Pancreas (tissue), 10 donors: Measurements from ENCODE around the gene HIC1. TPM values are rescaled to one million over a fixed set of nuclear protein-coding genes. Genes with fewer than 3 reads are reported as not detected.

Source experiments
- ATAC-seq, 4 donors: fragments of 200-7000 bp; cut with Tn5 transposase; one replicate each; pipeline versions ENCODE4 v1.8.0 to v1.9.1; 2020; ENCODE audit warnings: mild to moderate bottlenecking in 4 of 4, moderate library complexity in 4 of 4
- DNase-seq, 6 donors: peaks; one replicate each; pipeline ENCODE4 v3.0.0-alpha.2; 2020
- FAIRE-seq: peaks from 2 replicates; lab custom pipeline; 2012; peaks lifted over from hg19 to GRCh38; lab: Jason Lieb, UNC
- H3K27ac ChIP-seq, 4 donors: fragments of 200-600 bp; sonication (generic); 1 replicate in 3 of 4; 2 replicates in 1 of 4; pipeline versions ENCODE4 v1.5.0 to v1.8.0; 2020
- H3K27me3 ChIP-seq, 4 donors: fragments of 200-600 bp; one replicate each; pipeline ENCODE4 v1.8.0; 2021
- H3K36me3 ChIP-seq, 3 donors: fragments of 200-600 bp; sonication (generic) in 1 of 3; one replicate each; pipeline versions ENCODE4 v1.5.0 to v1.8.0; 2020 to 2021
- H3K4me1 ChIP-seq, 3 donors: fragments of 200-600 bp; one replicate each; pipeline ENCODE4 v1.8.0; 2021
- H3K4me3 ChIP-seq, 4 donors: fragments of 200-600 bp; sonication (generic) in 2 of 4; one replicate each; pipeline versions ENCODE4 v1.5.0 to v1.8.0; 2020 to 2021
- H3K9me3 ChIP-seq, 4 donors: fragments of 200-600 bp; one replicate each; pipeline ENCODE4 v1.8.0; 2021
- WGBS, 2 donors: extraction: QIAGEN DNeasy Blood & Tissue Kit; methylation state at CpG; one replicate each; pipeline ENCODE4 v1.1.7; 2013; 5-methylcytosine and 5-hydroxymethylcytosine counted together
- intact Hi-C, 3 donors: fragments of 100-400 bp; cut with DNase I; formaldehyde crosslinking; loops; one replicate each; pipeline versions ENCODE4 v1.11.1 to v1.14.2; 2022
- polyA plus RNA-seq, 2 donors: library from polyadenylated mRNA; stranded (reverse); fragments of 200-250 nt; gene quantifications; one replicate each; pipeline ENCODE4 v1.2.3, GENCODE V29; 2013
- total RNA-seq, 6 donors: library from RNA; stranded (reverse); fragmentation: NEBNext Ultra II Directional in 4 of 6; extraction: Animal tissue kit (Norgen Biotek cat#: 25700) in 4 of 6; gene quantifications; one replicate each; pipeline versions ENCODE4 v1.2.1 to v1.2.4, GENCODE V29; 2021 to 2023
- TF ChIP-seq, protein P1 (sequence below), 4 donors: fragments of 200-600 bp; sonication (generic) in 3 of 4; IDR thresholded peaks; one replicate each; pipeline versions ENCODE4 v1.5.0 to v1.8.0; 2021; ENCODE audit warnings: antibody characterized with exemption in 4 of 4
- donor health status: healthy with polysubstance abuse.
- donor health status: DM: no; HTN: no; CAD: no; lungs with moderate emphysema.
- donor health status: DM: no; HTN: no; CAD: no.
- donor health status: control.
- donor health status: control.
- donor health status: Bipolar disorder and iron deficiency.
- donor health status: DM: yes; HTN: yes; CAD: no.
- donor health status: DM: no; HTN: no; CAD: no.
- donor health status: DM: no; HTN: no; CAD: no.
- donor health status: DM: yes; HTN: yes; CAD: no.

Gene HIC1
- total and polyA plus RNA-seq, 8 donors: 1.0 to 15.8 (median 3.4) TPM

DNA sequence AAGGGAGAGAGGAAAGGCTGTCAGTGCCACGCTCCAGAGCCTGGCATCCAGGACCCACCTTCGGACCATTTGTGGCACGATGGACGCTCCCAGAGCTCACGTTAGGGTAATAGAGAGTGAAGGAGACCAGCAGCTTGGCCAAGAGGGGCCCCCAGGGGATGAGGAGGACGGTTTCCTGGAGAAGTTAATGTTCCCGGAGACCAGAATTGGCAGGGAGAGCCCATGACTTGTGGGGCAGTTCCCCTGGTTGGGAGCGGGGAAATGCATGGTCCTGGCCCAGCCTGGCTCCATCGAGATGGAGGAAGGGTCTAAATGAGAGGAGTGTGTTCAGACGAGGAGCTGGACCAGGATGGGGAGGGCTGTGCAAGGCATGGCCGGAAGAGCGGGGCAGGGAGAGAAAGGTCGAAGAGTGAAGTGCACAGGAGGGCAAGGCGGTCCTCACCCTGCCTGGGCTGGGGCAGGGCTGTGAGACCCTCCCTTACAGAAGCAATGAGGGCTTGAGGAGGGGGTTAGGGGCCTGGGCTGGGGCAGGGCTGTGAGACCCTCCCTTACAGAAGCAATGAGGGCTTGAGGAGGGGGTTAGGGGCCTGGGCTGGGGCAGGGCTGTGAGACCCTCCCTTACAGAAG is 2.9 kb upstream of the HIC1 start:
- H3K4me1 ChIP-seq: peaks cover 11 to 18% (median 11%) of the 10 kb centered on the region in 3 donors
- 39 to 40% methylated on average over 14 of the region's 14 CpGs for WGBS, 2 donors
- FAIRE-seq: no peak
- ATAC-seq: no peak
- peak in 1 of 6 donors; percentile 52 for DNase-seq
- H3K9me3 ChIP-seq: no peaks in the 10 kb centered on the region
- intact Hi-C loops: no loop called here
- no peaks in the 10 kb centered on the region for H3K36me3 ChIP-seq
- H3K4me3 ChIP-seq: no peak overlapping the region
- TF ChIP-seq, protein P1, sequence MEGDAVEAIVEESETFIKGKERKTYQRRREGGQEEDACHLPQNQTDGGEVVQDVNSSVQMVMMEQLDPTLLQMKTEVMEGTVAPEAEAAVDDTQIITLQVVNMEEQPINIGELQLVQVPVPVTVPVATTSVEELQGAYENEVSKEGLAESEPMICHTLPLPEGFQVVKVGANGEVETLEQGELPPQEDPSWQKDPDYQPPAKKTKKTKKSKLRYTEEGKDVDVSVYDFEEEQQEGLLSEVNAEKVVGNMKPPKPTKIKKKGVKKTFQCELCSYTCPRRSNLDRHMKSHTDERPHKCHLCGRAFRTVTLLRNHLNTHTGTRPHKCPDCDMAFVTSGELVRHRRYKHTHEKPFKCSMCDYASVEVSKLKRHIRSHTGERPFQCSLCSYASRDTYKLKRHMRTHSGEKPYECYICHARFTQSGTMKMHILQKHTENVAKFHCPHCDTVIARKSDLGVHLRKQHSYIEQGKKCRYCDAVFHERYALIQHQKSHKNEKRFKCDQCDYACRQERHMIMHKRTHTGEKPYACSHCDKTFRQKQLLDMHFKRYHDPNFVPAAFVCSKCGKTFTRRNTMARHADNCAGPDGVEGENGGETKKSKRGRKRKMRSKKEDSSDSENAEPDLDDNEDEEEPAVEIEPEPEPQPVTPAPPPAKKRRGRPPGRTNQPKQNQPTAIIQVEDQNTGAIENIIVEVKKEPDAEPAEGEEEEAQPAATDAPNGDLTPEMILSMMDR (IDR thresholded peaks at IDR 0.05): no peak
- no peaks in the 10 kb centered on the region for H3K27me3 ChIP-seq
- no peak overlapping the region for H3K27ac ChIP-seq

GRCh38 chr17:2053380-2054261 is 1.3 kb upstream of the HIC1 start:
- Histone ChIP-seq H3K4me1 (peaks cover 8 to 17% (median 9%) of the 10 kb centered on the region in 3 donors), H3K36me3 (no peaks in the 10 kb centered on the region), H3K4me3 (peak overlapping the region in 2 of 4 donors; percentile 18 to 59), H3K9me3 (no peaks in the 10 kb centered on the region), H3K27me3 (peaks cover 0 to 3% (median 0%) of the 10 kb centered on the region in 4 donors), H3K27ac (peak overlapping the region in 2 of 4 donors; percentile 7 to 28)
- intact Hi-C loops: loop anchor here in 1 of 3 donors (2.0 kb wide), 1 partner anchor 191 kb away; no protein-coding TSS in a partner anchor
- DNase-seq (peak in 3 of 6 donors; percentile 69 to 85 (median 82)), ATAC-seq (peak in 3 of 4 donors; percentile 2 to 25 (median 24)), FAIRE-seq (no peak)
- WGBS, 2 donors: 6 to 8% methylated on average over 56 to 84 of the region's 84 CpGs
- TF ChIP-seq, protein P1 (IDR thresholded peaks at IDR 0.05): peak in 2 of 4 donors; percentile 20 to 23

GRCh38 chr17:2054262-2054511 is 716 bp upstream of the HIC1 start:
- no peak for FAIRE-seq
- Histone ChIP-seq H3K4me3 (peak overlapping the region in 2 of 4 donors; percentile 18 to 59), H3K4me1 (peaks cover 3 to 11% (median 4%) of the 10 kb centered on the region in 3 donors), H3K36me3 (no peaks in the 10 kb centered on the region), H3K27me3 (peaks cover 0 to 3% (median 0%) of the 10 kb centered on the region in 4 donors), H3K27ac (peak overlapping the region in 2 of 4 donors; percentile 7 to 28), H3K9me3 (no peaks in the 10 kb centered on the region)
- WGBS, 2 donors: 7% methylated on average over 16 of the region's 16 CpGs
- intact Hi-C loops: loop anchor here in 1 of 3 donors (2.0 kb wide), 1 partner anchor 191 kb away; no protein-coding TSS in a partner anchor
- TF ChIP-seq, protein P1 (IDR thresholded peaks at IDR 0.05): no peak
- ATAC-seq: no peak
- no peak for DNase-seq

DNA sequence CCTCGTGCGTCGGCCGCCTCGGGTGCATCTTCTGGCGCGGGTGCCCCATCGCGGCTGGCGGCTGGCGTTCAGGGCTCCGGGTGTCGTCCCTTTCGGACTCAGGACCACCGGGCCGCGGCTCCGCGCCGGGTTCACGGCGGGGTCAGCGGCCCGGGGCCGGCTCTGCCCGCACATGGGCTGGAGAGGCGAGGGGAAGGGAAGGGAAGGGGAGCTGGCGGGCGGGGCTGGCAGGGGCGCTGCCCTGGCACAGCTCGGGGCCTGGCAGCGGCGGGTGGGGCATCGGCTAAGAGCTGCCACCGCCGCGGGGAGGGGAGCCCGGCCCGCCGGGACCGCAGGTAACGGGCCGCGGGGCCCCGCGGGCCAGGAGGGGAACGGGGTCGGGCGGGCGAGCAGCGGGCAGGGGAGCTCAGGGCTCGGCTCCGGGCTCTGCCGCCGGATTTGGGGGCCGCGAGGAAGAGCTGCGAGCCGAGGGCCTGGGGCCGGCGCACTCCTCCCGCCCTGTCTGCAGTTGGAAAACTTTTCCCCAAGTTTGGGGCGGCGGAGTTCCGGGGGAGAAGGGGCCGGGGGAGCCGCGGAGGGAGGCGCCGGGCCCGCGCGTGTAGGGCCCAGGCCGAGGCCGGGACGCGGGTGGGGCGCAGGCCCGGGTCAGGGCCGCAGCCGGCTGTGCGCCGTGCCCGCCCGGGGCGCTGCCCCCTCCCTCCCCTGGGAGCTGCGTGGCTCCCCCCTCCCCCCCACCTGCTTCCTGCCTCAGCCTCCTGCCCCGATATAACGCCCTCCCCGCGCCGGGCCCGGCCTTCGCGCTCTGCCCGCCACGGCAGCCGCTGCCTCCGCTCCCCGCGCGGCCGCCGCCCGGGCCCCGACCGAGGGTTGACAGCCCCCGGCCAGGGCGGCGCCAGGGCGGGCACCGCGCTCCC is 646 bp downstream of the HIC1 start:
- TF ChIP-seq, protein P1 (IDR thresholded peaks at IDR 0.05): no peak
- Histone ChIP-seq H3K9me3 (no peaks in the 10 kb centered on the region), H3K27ac (peak overlapping the region in 2 of 4 donors; percentile 30 to 55), H3K36me3 (no peaks in the 10 kb centered on the region), H3K4me3 (peak overlapping the region; percentile 23 to 59 (median 34)), H3K27me3 (peaks cover 0 to 3% (median 0%) of the 10 kb centered on the region in 4 donors), H3K4me1 (peaks cover 0 to 8% (median 3%) of the 10 kb centered on the region in 3 donors)
- intact Hi-C loops: loop anchor here in 2 of 3 donors (2.0 to 5.0 kb wide), 2 partner anchors 189 to 192 kb away; no protein-coding TSS in a partner anchor
- WGBS, 2 donors: 10 to 12% methylated on average over 71 to 113 of the region's 113 CpGs
- ATAC-seq (peak in 2 of 4 donors; percentile 0 to 2), DNase-seq (peak in 2 of 6 donors; percentile 70 to 74), FAIRE-seq (no peak)
